ENCODE results near the gene GJB6. TPM values are rescaled to one million over a fixed set of nuclear protein-coding genes. Genes with fewer than 3 reads are reported as not detected.
A peak's percentile ranks its signal among the peaks of the same experiment; 100 is the strongest.

GJB6 gene
- total RNA-seq, 4 donors from 2014 or later = not detected

DNA sequence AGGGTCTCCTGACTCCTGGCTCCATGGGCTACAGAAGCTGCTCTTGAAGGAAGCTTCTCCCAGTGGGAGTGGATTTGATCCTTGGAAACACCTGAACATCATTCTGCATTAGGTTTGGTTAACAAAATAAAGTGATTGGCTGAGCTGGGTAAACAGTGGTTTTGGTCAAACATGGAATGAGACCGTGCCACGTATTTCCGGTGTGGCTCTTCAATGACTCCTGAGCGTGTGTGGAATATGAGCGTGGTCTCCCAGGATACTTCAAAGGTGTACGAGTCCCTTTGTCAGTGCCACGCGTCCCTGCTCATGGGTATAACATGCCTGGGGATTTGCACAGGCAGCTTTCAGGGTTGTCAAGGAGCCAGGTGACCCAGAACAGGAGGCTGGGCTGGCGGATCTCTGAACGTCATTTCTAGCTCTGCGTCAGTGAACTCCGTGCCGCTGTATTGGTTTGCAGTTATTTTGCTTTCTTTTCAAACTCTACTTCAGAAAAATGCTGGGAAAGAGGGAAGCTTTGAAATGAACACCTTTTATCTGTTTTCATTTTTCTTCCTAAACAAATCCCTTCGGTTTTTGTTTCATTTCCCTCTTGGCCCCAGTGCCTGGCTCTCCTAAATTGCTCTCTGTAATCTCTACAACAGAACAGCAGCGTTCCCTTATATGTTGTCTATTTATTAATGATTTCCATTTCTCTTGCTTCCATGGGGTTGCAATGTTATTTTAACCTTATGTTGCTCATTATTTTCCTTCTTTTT lies 26.3 kb upstream of the GJB6 start:
- DNase-seq (ENCODE audit: low spot score in 2 of 2) = peak; percentile 18 to 33
- peak overlapping the region in 2 of 4 donors; percentile 3 to 31 for H3K4me3 ChIP-seq
- no peaks in the 10 kb centered on the region for H3K9me3 ChIP-seq
- no peaks in the 10 kb centered on the region for H3K36me3 ChIP-seq
- no peaks in the 10 kb centered on the region for H3K4me1 ChIP-seq
- no peak overlapping the region for H3K27ac ChIP-seq
- WGBS, 2 donors = 71 to 76% methylated on average over 15 of the region's 15 CpGs
- H3K27me3 ChIP-seq = no peaks in the 10 kb centered on the region
- no peak for TF ChIP-seq EP300 (IDR thresholded peaks at IDR 0.05)
- TF ChIP-seq POLR2A (IDR thresholded peaks at IDR 0.05) = no peak
- TF ChIP-seq, protein P1, sequence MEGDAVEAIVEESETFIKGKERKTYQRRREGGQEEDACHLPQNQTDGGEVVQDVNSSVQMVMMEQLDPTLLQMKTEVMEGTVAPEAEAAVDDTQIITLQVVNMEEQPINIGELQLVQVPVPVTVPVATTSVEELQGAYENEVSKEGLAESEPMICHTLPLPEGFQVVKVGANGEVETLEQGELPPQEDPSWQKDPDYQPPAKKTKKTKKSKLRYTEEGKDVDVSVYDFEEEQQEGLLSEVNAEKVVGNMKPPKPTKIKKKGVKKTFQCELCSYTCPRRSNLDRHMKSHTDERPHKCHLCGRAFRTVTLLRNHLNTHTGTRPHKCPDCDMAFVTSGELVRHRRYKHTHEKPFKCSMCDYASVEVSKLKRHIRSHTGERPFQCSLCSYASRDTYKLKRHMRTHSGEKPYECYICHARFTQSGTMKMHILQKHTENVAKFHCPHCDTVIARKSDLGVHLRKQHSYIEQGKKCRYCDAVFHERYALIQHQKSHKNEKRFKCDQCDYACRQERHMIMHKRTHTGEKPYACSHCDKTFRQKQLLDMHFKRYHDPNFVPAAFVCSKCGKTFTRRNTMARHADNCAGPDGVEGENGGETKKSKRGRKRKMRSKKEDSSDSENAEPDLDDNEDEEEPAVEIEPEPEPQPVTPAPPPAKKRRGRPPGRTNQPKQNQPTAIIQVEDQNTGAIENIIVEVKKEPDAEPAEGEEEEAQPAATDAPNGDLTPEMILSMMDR (IDR thresholded peaks at IDR 0.05) = no peak

DNA sequence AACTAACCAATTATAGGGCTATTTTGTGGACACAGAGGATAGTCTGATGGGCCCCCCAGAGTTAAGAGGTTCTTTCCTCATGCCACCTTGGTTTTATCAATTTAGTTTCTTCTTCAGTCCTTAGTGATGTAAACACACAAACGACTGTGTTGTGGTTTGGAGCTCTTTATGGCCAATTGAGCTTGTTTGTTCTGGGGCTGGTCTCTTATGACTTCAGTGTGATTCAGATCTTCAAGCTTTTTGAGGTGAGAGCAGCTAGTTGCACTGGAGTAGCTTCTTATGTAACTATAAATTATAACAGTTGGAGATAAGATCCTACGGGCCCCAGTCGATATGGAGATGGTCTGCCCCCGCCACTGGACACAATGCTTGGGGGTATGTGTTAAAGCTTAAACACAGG lies 22.0 kb upstream of the GJB6 start:
- no peaks in the 10 kb centered on the region for H3K36me3 ChIP-seq
- TF ChIP-seq, protein P1 (IDR thresholded peaks at IDR 0.05) = no peak
- TF ChIP-seq EP300 (IDR thresholded peaks at IDR 0.05) = no peak
- TF ChIP-seq POLR2A (IDR thresholded peaks at IDR 0.05) = no peak

DNA sequence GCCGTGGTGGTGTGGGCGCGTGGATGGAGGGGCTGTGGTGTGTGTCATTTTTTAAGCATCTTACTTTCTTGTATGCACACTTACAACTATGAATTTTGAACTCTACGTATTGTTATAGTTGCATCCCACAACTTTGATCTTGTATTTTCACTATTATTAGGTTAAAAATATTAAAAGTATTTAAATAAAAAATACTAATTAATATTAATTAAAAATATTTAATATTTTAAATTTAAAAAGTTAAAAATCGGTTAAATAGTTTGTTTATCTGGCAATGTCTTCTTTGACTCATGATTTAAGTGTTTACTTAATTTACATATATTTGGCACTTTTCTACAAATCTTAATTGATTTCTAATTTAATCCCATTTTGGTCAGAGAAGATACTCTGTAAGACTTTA lies 17.8 kb upstream of the GJB6 start:
- H3K9me3 ChIP-seq = no peaks in the 10 kb centered on the region
- H3K27ac ChIP-seq = no peak overlapping the region
- no peaks in the 10 kb centered on the region for H3K27me3 ChIP-seq
- H3K36me3 ChIP-seq = no peaks in the 10 kb centered on the region
- TF ChIP-seq, protein P1 (IDR thresholded peaks at IDR 0.05) = no peak
- no peak for TF ChIP-seq EP300 (IDR thresholded peaks at IDR 0.05)
- TF ChIP-seq POLR2A (IDR thresholded peaks at IDR 0.05) = no peak
- 91 to 92% methylated on average over 5 of the region's 5 CpGs for WGBS, 2 donors
- no peaks in the 10 kb centered on the region for H3K4me1 ChIP-seq
- DNase-seq (ENCODE audit: low spot score in 2 of 2) = no peak
- no peak overlapping the region for H3K4me3 ChIP-seq

More for the DNA sequence above, 22.0 kb upstream of the GJB6 start:
- 67 to 73% methylated on average over 4 of the region's 4 CpGs for WGBS, 2 donors
- no peak for DNase-seq (ENCODE audit: low spot score in 2 of 2)
- Histone ChIP-seq H3K9me3 (no peaks in the 10 kb centered on the region), H3K27me3 (no peaks in the 10 kb centered on the region), H3K4me1 (no peaks in the 10 kb centered on the region), H3K4me3 (no peak overlapping the region), H3K27ac (no peak overlapping the region)

DNA sequence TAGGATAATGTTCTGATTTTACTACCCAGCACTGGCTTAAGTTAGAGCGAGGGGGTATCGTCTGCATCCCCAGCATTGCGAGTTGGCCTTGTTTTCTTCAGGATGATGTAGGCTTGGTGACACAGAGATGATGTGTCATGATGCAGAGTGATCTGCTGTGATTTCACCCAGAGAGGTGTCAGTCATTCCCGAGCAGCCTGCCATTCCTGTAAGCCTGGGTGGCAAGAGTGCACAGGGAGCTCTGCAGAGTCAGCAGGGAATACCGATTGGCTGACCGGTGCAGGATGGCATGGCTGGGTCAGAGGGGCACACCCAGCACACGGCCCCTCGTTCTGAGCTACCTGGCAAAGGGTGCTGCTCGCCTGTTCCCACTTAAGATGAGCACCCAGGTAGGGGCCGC lies 15.8 kb upstream of the GJB6 start:
- Histone ChIP-seq H3K4me3 (no peak overlapping the region), H3K27me3 (no peaks in the 10 kb centered on the region), H3K36me3 (no peaks in the 10 kb centered on the region), H3K9me3 (peaks cover 0 to 4% (median 0%) of the 10 kb centered on the region in 4 donors), H3K27ac (no peak overlapping the region), H3K4me1 (no peaks in the 10 kb centered on the region)
- WGBS, 2 donors = 82 to 83% methylated on average over 10 of the region's 10 CpGs
- DNase-seq (ENCODE audit: low spot score in 2 of 2) = no peak
- TF ChIP-seq EP300 (IDR thresholded peaks at IDR 0.05) = no peak
- no peak for TF ChIP-seq POLR2A (IDR thresholded peaks at IDR 0.05)
- TF ChIP-seq, protein P1 (IDR thresholded peaks at IDR 0.05) = no peak

DNA sequence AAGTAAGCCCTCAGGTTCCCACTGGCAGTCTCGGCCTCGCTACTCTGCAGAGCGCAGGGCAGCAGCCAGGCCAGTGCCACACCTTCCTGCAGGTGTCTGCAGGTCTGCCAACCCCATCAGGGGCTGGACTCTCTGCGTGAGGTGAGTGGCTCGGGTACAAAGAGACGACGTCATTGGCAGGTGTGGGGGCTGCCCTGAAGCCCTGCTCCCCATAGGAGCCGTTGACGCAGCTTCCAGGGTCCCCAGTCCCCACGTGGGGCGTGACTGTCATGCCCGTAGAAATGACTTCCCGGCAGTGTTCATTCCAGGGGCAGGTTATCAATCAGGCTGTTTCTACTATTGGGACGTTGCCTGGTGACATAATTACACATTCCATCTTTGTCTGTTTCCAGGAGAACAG lies 15.3 kb upstream of the GJB6 start:
- TF ChIP-seq POLR2A (IDR thresholded peaks at IDR 0.05) (no peak), EP300 (IDR thresholded peaks at IDR 0.05) (no peak)
- TF ChIP-seq, protein P1 (IDR thresholded peaks at IDR 0.05) = no peak
- 76 to 79% methylated on average over 14 of the region's 14 CpGs for WGBS, 2 donors
- no peak overlapping the region for H3K27ac ChIP-seq
- H3K9me3 ChIP-seq = peaks cover 0 to 4% (median 0%) of the 10 kb centered on the region in 4 donors
- no peak overlapping the region for H3K4me3 ChIP-seq
- DNase-seq (ENCODE audit: low spot score in 2 of 2) = no peak
- H3K36me3 ChIP-seq = no peaks in the 10 kb centered on the region
- no peaks in the 10 kb centered on the region for H3K27me3 ChIP-seq
- no peaks in the 10 kb centered on the region for H3K4me1 ChIP-seq

Measured in tibial nerve (tissue), 4 donors.